NCI-H2171 treated with DMSO at 0.1 percent for 48 hours (cell line): ENCODE results near the gene CCDC116.

Experiments used
- DNase-seq: peaks from one replicate; lab custom pipeline; 2025; lab: John Stamatoyannopoulos, UW

The CCDC116 gene

GRCh38 chr22:21681566-21682370 is 49.2 kb downstream of the CCDC116 start:
- DNase-seq = no peak

GRCh38 chr22:21682385-21683175 is 50.0 kb downstream of the CCDC116 start:
- no peak for DNase-seq

- DNase-seq = no peak
These were observed 50.8 kb downstream of the CCDC116 start for GRCh38 chr22:21683401-21683811.

GRCh38 chr22:21684492-21685163 is 52.1 kb downstream of the CCDC116 start:
- no peak for DNase-seq

GRCh38 chr22:21685164-21685513 is 52.6 kb downstream of the CCDC116 start:
- no peak for DNase-seq

- no peak for DNase-seq
These were observed 53.6 kb downstream of the CCDC116 start for GRCh38 chr22:21686193-21686608.
